Esophagus mucosa (tissue), 1 donor: ENCODE measurements around the gene MRPL23. TPM values are rescaled to one million over a fixed set of nuclear protein-coding genes. Genes with fewer than 3 reads are reported as not detected.

Source experiments
- ATAC-seq: fragments of 200-7000 bp; cut with Tn5 transposase; one replicate; pipeline ENCODE4 v1.9.1; 2020
- total RNA-seq: library from RNA; stranded (reverse); gene quantifications from one replicate; pipeline ENCODE4 v1.2.4, GENCODE V29; 2023
- donor health status: DM: yes; HTN: yes; CAD: no.

The MRPL23 gene
- total RNA-seq, 1 donor from 2014 or later, result 44.4 TPM

GRCh38 chr11:1921574-1922141, 25.5 kb upstream of the MRPL23 start:
- ATAC-seq, result no peak

DNA sequence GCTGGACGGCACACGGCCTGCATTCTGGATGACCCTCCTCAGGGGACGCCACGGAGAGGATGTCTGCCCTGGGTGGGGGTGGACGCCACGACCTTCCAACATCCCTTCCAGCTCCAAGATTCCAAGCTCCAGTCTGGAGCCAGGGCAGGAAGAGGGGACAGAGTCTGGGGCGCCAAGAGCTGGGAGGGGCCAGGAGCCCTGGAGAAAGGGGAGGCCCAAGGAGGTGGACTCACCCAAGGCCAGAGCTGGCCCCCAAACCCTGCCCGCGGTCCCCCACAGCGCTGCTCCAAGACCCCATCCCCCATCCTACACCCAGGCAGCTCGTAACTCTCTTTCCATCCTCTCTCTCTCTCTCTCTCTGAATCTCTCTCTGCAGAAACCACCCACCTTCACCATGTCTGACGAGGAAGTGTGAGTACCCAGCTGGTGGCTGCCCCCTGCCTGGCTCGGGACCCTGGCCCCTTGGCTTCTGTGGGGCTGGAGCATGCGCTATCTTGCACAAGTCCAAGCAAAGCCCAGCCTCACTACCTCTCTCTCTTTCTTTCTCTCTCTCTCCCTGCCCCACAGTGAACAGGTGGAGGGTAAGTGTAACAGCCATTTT, 24.6 kb upstream of the MRPL23 start:
- no peak for ATAC-seq

DNA sequence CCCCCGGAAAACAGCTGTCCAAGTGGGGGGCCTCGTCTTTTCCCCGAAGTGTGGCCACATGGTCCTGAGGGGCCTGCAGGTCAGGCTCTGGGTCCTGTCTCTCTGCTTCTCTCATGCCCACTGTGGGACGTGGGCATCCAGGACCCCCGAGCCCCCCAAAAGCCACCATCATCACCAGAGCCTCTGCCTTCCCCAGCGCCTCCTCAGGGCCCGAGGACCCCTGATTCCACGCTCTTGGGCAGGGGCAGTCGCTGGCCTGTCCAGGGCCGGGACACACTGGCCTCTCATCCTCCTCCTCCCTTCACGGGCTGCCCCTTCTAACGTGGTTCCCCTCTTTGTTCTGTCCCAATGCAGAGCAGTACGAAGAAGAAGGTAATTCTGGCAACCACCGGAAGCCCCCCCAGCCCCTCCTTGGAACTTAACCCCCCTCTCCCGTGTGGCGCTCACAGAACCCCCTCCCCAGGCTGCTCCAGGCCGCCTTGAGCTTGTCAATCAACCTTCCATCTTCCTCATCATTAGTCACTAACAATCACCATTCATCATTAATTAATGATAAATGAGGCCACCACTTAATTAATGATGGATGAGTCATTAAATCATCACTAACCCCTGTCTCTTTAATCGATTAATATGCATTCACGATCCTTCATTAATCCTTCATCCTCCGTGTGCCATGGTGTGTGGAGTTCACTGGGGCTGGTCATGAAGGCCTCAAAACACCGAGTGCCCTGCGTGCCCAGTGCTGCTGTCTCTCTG, 23.8 kb upstream of the MRPL23 start:
- no peak for ATAC-seq

- peak; percentile 41 for ATAC-seq
Measured at GRCh38 chr11:1924181-1924580, 23.0 kb upstream of the MRPL23 start.

DNA sequence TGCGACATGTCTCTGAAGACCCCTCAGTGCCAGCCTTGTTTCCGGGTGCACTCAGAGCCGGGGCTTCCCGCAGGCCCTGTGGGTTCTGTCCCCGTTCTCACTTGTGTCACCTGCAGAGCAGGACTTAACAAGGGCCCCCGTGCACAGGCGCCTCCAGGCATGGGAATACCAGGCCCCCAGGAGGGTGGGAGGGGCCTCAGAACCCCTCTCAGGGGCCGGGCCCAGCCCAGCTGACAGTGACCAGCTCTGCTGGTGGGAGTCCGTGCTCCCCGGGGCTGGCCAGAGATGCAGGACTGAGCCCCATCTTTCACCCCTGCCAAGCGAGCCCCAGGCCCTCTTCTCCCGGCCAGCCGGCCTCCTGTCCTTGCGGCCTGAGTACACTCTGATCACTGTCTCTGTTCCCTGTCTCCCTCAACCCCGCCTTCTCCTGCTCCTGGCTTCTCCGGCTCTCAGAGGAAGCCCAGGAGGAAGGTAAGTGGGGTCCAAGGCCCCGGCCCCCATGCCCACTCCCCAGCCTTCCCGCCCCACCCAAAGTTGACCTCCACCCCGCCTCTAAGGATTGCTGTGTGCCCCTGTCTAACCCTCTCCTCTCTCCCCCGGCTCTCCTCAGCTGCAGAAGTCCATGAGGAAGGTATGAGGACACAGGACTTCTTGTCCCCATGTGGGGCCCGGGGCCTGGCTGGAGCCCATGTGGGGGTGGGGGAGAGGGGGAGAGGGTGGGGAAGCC, 22.3 kb upstream of the MRPL23 start:
- no peak for ATAC-seq

DNA sequence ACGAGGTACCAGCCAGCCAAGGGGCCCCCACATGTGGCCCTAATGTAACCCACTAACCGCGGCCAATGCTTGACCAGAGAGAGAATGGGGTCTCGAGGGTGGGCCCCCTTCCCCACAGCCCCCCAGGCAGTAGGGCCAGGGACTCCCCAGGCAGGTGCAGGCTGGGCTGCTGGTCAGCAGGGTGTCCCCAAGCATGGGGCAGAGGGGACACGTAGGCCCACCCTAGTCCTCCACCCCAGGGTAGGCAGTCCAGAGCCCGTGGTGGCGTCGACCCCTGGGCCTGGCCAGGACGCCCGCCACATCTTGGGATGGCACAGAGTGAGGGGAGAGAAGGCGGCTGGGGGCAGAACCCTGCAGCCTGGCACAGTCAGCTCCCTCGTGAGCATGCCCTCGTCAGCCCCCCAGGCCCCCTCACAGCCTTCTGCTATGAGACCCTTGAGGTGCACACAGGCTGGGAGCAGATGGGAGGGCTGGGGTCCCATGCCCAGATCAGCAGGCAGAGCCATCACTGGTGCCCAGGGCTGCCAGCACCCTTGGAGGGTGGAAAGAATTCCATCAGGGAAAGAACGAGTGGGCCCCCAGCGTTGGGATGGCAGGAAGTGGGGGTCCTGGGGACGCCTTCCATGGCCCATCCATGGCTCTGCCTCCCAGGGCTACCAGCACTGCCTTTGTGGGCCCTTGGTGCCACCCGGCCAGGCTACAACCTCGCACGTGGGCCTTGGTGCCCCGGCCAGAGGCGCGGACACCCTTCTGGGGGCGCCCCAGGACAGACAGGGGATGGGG, 21.6 kb upstream of the MRPL23 start:
- ATAC-seq, result no peak

- ATAC-seq, result no peak
Measured at GRCh38 chr11:1926156-1927025, 20.7 kb upstream of the MRPL23 start.

GRCh38 chr11:1927026-1927847, 19.9 kb upstream of the MRPL23 start:
- ATAC-seq, result no peak

GRCh38 chr11:1927848-1928469, 19.2 kb upstream of the MRPL23 start:
- ATAC-seq, result no peak

GRCh38 chr11:1928470-1928890, 18.7 kb upstream of the MRPL23 start:
- ATAC-seq, result no peak

DNA sequence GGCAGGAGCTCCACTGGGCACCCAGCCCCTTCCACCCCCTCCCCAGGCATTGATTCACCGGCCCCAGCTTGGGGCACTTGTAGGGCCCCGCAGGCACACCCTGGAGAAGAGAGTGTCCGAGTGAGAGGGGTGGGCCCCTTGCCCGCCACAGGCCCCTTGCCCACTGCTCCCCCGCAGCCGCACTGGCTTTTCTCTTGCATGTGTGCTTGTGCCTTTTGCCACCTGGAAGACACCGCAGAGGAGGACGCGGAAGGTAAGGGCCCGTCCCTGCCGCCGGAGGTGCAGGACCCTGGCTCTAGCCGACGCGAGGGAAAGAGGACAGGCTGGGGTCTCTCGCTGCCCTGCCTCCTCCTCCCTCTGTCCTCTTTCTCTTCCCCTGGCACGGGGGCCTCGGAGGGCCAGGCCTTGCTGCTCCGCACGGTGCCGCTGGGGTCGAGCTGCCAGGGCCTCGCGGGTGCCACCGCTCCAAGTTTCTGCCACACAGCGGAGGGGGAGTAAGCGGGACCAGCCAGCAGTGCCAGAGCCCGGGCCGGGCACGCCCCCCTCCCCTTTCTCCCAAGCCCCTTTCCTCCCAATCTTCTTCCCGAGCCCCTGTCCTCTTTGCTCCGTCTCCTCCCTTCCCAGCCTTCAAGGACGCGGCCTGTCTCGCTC, 18.1 kb upstream of the MRPL23 start:
- no peak for ATAC-seq

GRCh38 chr11:1929621-1930461, 17.3 kb upstream of the MRPL23 start:
- no peak for ATAC-seq

- ATAC-seq, result no peak
Measured at GRCh38 chr11:1930462-1930830, 16.7 kb upstream of the MRPL23 start.

- ATAC-seq, result no peak
Measured at GRCh38 chr11:1931341-1932104, 15.6 kb upstream of the MRPL23 start.

DNA sequence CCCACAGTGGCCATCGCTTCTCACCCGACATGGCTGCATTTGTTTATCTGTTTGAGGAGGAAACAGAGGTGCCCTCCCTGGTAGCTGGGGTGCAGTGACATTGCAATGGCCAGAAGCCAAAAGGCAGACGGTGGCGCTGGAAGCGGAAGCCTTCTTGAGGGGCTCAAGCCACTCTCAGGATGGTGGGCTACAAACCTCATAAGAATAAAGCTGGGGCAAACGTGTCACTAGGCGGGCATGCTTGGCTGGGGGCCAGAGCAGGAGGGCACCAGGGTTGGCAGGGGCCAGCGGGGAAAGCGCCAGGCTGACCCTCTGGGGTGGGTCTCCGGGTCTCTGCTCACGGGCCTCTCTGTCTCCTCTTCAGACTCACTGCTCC, 15.0 kb upstream of the MRPL23 start:
- no peak for ATAC-seq

- no peak for ATAC-seq
Measured at GRCh38 chr11:1932681-1933080, 14.5 kb upstream of the MRPL23 start.

GRCh38 chr11:1933416-1934334, 13.5 kb upstream of the MRPL23 start:
- ATAC-seq, result no peak
